ENCODE results near the gene MRPL17.

MRPL17 gene

GRCh38 chr11:6677018-6677417 lies 6.1 kb downstream of the MRPL17 start:
- TF ChIP-seq, protein P1, sequence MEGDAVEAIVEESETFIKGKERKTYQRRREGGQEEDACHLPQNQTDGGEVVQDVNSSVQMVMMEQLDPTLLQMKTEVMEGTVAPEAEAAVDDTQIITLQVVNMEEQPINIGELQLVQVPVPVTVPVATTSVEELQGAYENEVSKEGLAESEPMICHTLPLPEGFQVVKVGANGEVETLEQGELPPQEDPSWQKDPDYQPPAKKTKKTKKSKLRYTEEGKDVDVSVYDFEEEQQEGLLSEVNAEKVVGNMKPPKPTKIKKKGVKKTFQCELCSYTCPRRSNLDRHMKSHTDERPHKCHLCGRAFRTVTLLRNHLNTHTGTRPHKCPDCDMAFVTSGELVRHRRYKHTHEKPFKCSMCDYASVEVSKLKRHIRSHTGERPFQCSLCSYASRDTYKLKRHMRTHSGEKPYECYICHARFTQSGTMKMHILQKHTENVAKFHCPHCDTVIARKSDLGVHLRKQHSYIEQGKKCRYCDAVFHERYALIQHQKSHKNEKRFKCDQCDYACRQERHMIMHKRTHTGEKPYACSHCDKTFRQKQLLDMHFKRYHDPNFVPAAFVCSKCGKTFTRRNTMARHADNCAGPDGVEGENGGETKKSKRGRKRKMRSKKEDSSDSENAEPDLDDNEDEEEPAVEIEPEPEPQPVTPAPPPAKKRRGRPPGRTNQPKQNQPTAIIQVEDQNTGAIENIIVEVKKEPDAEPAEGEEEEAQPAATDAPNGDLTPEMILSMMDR (IDR thresholded peaks at IDR 0.05; ENCODE audit: insufficient read depth, low read length, poor library complexity, severe bottlenecking) = no peak
- no peaks in the 10 kb centered on the region for H3K27me3 ChIP-seq (replicated peaks; ENCODE audit: control insufficient read depth, insufficient read depth, low read length)
- H3K36me3 ChIP-seq (ENCODE audit: control insufficient read depth, insufficient read depth, low read length) = peaks cover 7% of the 10 kb centered on the region
- H3K4me3 ChIP-seq (replicated peaks; ENCODE audit: low read depth, low read length) = no peak overlapping the region
- no peak for DNase-seq (ENCODE audit: extremely low read depth, insufficient read length)

DNA sequence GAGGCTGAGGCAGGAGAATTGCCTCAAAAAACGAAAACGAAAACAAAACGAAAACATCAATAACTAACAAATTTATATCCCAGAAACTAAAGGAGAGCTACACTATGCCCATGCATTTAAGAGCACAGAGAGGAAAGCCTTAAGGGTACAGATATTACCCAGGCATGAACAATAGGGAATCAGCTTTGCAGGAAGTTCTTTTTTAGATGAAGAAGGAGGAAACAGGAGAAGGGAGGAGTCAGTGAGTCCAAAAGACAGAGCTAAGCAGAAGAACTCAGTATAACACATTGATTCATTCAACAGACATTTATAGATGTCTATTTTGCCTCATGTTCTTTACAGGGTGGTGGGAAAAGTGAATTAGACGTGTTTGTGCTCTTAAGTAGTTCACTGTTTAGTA lies 8.3 kb downstream of the MRPL17 start:
- DNase-seq (ENCODE audit: extremely low read depth, insufficient read length) = no peak
- Histone ChIP-seq H3K36me3 (ENCODE audit: control insufficient read depth, insufficient read depth, low read length) (no peaks in the 10 kb centered on the region), H3K27me3 (replicated peaks; ENCODE audit: control insufficient read depth, insufficient read depth, low read length) (no peaks in the 10 kb centered on the region), H3K4me3 (replicated peaks; ENCODE audit: low read depth, low read length) (no peak overlapping the region)
- TF ChIP-seq, protein P1 (IDR thresholded peaks at IDR 0.05; ENCODE audit: insufficient read depth, low read length, poor library complexity, severe bottlenecking) = no peak

DNA sequence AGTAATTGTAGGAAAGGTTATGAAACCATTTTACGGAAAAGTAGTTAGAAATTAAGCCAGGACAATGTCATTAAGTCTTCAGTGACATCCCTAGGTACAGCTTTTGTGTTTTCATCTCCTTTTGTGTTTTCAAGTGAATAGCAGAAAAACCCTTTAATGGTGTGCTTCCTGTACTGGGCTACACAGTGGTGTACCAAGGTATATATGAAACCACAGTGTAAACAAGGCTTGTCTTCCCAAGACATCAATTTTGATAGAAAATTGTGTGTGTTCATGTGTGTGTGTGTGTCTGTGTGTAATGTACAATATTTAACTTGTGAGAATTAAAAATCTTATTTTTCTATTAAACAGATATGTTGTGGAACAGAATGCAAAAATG lies 8.9 kb downstream of the MRPL17 start:
- Histone ChIP-seq H3K4me3 (replicated peaks; ENCODE audit: low read depth, low read length) (no peak overlapping the region), H3K27me3 (replicated peaks; ENCODE audit: control insufficient read depth, insufficient read depth, low read length) (no peaks in the 10 kb centered on the region), H3K36me3 (ENCODE audit: control insufficient read depth, insufficient read depth, low read length) (no peaks in the 10 kb centered on the region)
- TF ChIP-seq, protein P1 (IDR thresholded peaks at IDR 0.05; ENCODE audit: insufficient read depth, low read length, poor library complexity, severe bottlenecking) = no peak
- no peak for DNase-seq (ENCODE audit: extremely low read depth, insufficient read length)

- Histone ChIP-seq H3K36me3 (ENCODE audit: control insufficient read depth, insufficient read depth, low read length) (no peaks in the 10 kb centered on the region), H3K4me3 (replicated peaks; ENCODE audit: low read depth, low read length) (no peak overlapping the region), H3K27me3 (replicated peaks; ENCODE audit: control insufficient read depth, insufficient read depth, low read length) (no peaks in the 10 kb centered on the region)
- DNase-seq (ENCODE audit: extremely low read depth, insufficient read length) = no peak
- TF ChIP-seq, protein P1 (IDR thresholded peaks at IDR 0.05; ENCODE audit: insufficient read depth, low read length, poor library complexity, severe bottlenecking) = no peak
Observed at GRCh38 chr11:6673523-6674218, 9.5 kb downstream of the MRPL17 start.

DNA sequence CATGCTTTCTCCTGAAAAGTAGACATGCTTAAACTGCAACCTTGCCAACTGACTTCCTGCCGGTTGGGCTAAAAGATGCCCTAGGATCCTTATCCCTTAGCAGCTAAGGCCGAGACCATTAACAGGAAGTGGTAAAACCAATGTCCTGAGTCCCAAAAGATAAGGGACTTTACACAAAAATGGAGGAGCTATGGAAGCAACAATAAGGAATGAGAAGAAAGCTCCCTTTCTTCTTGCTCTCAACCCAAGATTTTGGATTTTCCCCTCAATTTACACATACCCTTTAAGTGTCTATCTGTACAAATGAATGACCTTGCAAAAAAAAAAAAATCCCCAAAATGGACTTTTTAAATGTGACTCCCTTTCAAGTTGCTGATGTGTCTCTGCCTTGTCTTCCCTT lies 11.1 kb downstream of the MRPL17 start:
- Histone ChIP-seq H3K4me3 (replicated peaks; ENCODE audit: low read depth, low read length) (no peak overlapping the region), H3K36me3 (ENCODE audit: control insufficient read depth, insufficient read depth, low read length) (no peaks in the 10 kb centered on the region), H3K27me3 (replicated peaks; ENCODE audit: control insufficient read depth, insufficient read depth, low read length) (no peaks in the 10 kb centered on the region)
- DNase-seq (ENCODE audit: extremely low read depth, insufficient read length) = no peak
- TF ChIP-seq, protein P1 (IDR thresholded peaks at IDR 0.05; ENCODE audit: insufficient read depth, low read length, poor library complexity, severe bottlenecking) = no peak
